Smooth muscle cell (in vitro differentiated cells): ENCODE results near the gene NKAPD1. TPM values are rescaled to one million over a fixed set of nuclear protein-coding genes. Genes with fewer than 3 reads are reported as not detected.

Experiments used
- DNase-seq: peaks from one replicate; lab custom pipeline; 2025; ENCODE audit not compliant: unreplicated experiment; lab: John Stamatoyannopoulos, UW
- H2AFZ ChIP-seq: fragments of 200-600 bp; sonication (generic); 2 replicates; pipeline ENCODE4 v1.6.0; 2016; ENCODE audit warnings: antibody characterized with exemption, low read depth, mild to moderate bottlenecking
- H3F3A ChIP-seq: fragments of 200-600 bp; sonication (generic); 2 replicates; pipeline ENCODE4 v1.6.0; 2017; ENCODE audit warnings: antibody characterized with exemption, low read depth
- H3K27ac ChIP-seq: fragments of 200-600 bp; sonication (generic); 2 replicates; pipeline ENCODE4 v1.5.1; 2016; ENCODE audit warnings: low read depth, mild to moderate bottlenecking
- H3K27me3 ChIP-seq: fragments of 200-600 bp; sonication (generic); 2 replicates; pipeline ENCODE4 v1.6.1; 2016; ENCODE audit warnings: low read depth, mild to moderate bottlenecking
- H3K36me3 ChIP-seq: fragments of 200-600 bp; sonication (generic); 2 replicates; pipeline ENCODE4 v1.5.1; 2016; ENCODE audit warnings: low read depth
- H3K4me1 ChIP-seq: fragments of 200-600 bp; sonication (generic); 2 replicates; pipeline ENCODE4 v1.5.1; 2016; ENCODE audit warnings: low read depth
- H3K4me2 ChIP-seq: fragments of 200-600 bp; sonication (generic); 2 replicates; pipeline ENCODE4 v1.6.0; 2016; ENCODE audit warnings: mild to moderate bottlenecking
- H3K4me3 ChIP-seq: fragments of 200-600 bp; sonication (generic); 2 replicates; pipeline ENCODE4 v1.5.1; 2016; ENCODE audit warnings: mild to moderate bottlenecking
- H3K79me2 ChIP-seq: fragments of 200-600 bp; sonication (generic); 2 replicates; pipeline ENCODE4 v1.6.0; 2016; ENCODE audit warnings: low read depth, mild to moderate bottlenecking
- H3K9ac ChIP-seq: fragments of 200-600 bp; sonication (generic); 2 replicates; pipeline ENCODE4 v1.6.0; 2016; ENCODE audit warnings: low read depth
- H3K9me3 ChIP-seq: fragments of 200-600 bp; sonication (generic); replicated peaks from 2 replicates; pipeline ENCODE4 v1.5.1; 2016; ENCODE audit warnings: low read depth
- H4K20me1 ChIP-seq: fragments of 200-600 bp; sonication (generic); 2 replicates; pipeline ENCODE4 v1.6.0; 2016; ENCODE audit warnings: low read depth
- WGBS: methylation state at CpG from one replicate; pipeline ENCODE4 v1.1.7; 2016; ENCODE audit warnings: low lambda C conversion rate; 5-methylcytosine and 5-hydroxymethylcytosine counted together
- polyA plus RNA-seq: library from polyadenylated mRNA; unstranded; fragments of >200 nt; fragmentation: Nextera tagmentation; extraction: Ambion mirVana; gene quantifications from 2 replicates; pipeline ENCODE4 v1.2.1, GENCODE V29; 2016
- total RNA-seq: library from RNA; depleted of rRNA; stranded (reverse); fragments of >200 nt; gene quantifications from 2 replicates; pipeline ENCODE4 v1.2.3, GENCODE V29; 2014
- TF ChIP-seq, protein P1 (sequence below): fragments of 200-600 bp; sonication (generic); IDR thresholded peaks from 2 replicates; pipeline ENCODE4 v1.5.1; 2017; ENCODE audit warnings: borderline replicate concordance, mild to moderate bottlenecking, antibody characterized with exemption; ENCODE audit not compliant: insufficient read depth, poor library complexity, severe bottlenecking

Gene NKAPD1
- total and polyA plus RNA-seq, 2 experiments from 2014 or later, result 16.2 to 19.9 TPM

DNA sequence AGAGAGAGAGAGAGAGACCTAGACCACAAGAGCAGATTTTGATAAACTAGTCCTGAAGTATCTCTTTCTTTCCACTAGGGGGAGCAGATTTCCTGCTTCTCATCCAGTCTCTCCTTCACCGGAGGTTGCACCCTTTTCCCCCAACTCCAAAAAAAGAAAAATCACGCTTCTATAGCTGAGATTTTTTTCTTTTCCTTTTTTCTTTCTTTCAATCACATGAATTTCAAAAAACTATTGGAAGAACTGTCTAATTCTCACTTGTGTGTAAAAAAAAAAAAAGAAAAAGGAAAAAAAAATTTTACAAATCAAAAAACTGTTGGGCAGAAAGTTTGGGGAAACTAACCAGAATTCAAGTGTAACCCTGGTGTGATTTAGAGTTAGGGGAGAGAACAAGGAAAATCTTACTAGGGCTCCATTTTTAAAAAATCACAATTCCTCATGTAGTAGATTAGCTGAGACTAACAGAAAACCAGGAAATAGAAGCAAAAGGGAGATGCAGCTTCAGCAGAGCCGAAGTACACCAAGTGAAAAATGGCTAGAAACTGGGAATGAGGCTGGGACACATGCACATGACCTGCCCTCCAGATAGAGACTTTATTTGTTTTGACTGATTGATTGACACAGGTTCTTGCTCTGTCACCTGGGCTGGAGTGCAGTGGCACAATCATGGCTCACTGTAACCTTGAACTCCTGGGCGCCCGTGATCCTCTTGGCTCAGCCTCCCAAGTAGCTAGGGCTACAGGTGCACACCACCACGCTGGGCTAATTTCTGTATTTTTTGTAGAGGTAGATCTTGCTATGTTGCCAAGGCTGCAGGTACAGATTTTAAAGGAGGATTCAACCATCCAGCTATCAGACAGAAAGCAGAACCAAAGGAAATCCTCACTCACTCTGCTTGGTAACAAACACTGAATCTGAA, 39.7 kb downstream of the NKAPD1 start:
- Histone ChIP-seq H3K36me3 (no peaks in the 10 kb centered on the region), H4K20me1 (no peaks in the 10 kb centered on the region), H3K27me3 (no peaks in the 10 kb centered on the region), H3F3A (no peaks in the 10 kb centered on the region), H3K27ac (no peak overlapping the region), H3K4me1 (no peaks in the 10 kb centered on the region), H3K4me2 (peak overlapping the region; percentile 62), H3K9ac (no peak overlapping the region), H3K9me3 (no peaks in the 10 kb centered on the region), H3K4me3 (peak overlapping the region; percentile 25), H2AFZ (no peak overlapping the region), H3K79me2 (no peaks in the 10 kb centered on the region)
- no peak for DNase-seq
- TF ChIP-seq, protein P1, sequence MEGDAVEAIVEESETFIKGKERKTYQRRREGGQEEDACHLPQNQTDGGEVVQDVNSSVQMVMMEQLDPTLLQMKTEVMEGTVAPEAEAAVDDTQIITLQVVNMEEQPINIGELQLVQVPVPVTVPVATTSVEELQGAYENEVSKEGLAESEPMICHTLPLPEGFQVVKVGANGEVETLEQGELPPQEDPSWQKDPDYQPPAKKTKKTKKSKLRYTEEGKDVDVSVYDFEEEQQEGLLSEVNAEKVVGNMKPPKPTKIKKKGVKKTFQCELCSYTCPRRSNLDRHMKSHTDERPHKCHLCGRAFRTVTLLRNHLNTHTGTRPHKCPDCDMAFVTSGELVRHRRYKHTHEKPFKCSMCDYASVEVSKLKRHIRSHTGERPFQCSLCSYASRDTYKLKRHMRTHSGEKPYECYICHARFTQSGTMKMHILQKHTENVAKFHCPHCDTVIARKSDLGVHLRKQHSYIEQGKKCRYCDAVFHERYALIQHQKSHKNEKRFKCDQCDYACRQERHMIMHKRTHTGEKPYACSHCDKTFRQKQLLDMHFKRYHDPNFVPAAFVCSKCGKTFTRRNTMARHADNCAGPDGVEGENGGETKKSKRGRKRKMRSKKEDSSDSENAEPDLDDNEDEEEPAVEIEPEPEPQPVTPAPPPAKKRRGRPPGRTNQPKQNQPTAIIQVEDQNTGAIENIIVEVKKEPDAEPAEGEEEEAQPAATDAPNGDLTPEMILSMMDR, result peak; percentile 79
- 70% methylated on average over 6 of the region's 6 CpGs for WGBS

DNA sequence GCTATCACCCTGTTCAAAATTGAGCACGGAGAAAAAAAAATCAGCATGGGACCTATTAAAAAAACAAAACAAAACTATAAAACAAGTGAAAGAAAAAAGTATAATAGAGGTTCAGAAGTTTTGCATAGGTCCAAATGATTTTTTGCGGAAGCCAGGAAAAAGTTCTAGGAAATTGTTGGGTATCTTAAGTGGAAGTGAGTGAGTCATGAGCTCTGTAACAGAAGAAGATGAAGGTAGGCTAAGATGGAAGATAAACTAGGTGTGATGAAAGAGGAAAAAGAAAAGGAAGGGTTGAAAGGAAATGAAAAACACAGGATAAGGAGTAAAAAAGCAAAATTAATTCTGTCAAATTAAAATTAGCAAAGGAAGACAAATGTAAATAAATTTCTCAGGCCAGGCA, 40.4 kb downstream of the NKAPD1 start:
- H3K4me3 ChIP-seq, result no peak overlapping the region
- no peaks in the 10 kb centered on the region for H3K4me1 ChIP-seq
- H2AFZ ChIP-seq, result no peak overlapping the region
- no peaks in the 10 kb centered on the region for H3K27me3 ChIP-seq
- H3K27ac ChIP-seq, result no peak overlapping the region
- no peaks in the 10 kb centered on the region for H3K79me2 ChIP-seq
- H3K4me2 ChIP-seq, result no peak overlapping the region
- H3F3A ChIP-seq, result no peaks in the 10 kb centered on the region
- H3K36me3 ChIP-seq, result no peaks in the 10 kb centered on the region
- H4K20me1 ChIP-seq, result no peaks in the 10 kb centered on the region
- no peak for DNase-seq
- 92% methylated on average over 2 of the region's 2 CpGs for WGBS
- no peaks in the 10 kb centered on the region for H3K9me3 ChIP-seq
- TF ChIP-seq, protein P1, result no peak
- no peak overlapping the region for H3K9ac ChIP-seq

DNA sequence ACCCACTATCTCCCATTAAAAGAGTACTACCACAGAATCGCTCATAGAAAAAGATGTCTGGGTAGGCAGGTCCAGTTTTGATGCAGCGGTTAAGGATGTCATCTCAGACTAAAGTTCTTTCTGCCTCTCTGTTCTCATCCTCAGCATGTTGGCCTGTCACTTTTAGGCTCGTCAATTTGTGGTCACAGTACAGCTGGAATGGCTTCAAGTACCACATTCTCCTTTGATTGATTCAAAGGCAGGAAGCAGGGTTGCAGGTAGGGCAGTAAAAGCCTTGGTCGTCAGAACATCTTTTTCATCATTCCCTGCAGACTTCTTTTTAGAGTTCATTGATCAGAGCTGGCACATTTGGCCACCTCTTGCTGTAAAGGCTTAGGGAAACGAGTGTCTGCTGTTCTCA, 41.3 kb downstream of the NKAPD1 start:
- 85% methylated on average over 5 of the region's 5 CpGs for WGBS
- H3K27me3 ChIP-seq, result no peaks in the 10 kb centered on the region
- H3K9ac ChIP-seq, result no peak overlapping the region
- no peak for DNase-seq
- no peaks in the 10 kb centered on the region for H4K20me1 ChIP-seq
- H3K4me2 ChIP-seq, result no peak overlapping the region
- H3K9me3 ChIP-seq, result no peaks in the 10 kb centered on the region
- H2AFZ ChIP-seq, result no peak overlapping the region
- H3K27ac ChIP-seq, result no peak overlapping the region
- no peaks in the 10 kb centered on the region for H3K79me2 ChIP-seq
- no peaks in the 10 kb centered on the region for H3K4me1 ChIP-seq
- no peaks in the 10 kb centered on the region for H3F3A ChIP-seq
- TF ChIP-seq, protein P1, result no peak
- H3K36me3 ChIP-seq, result no peaks in the 10 kb centered on the region
- H3K4me3 ChIP-seq, result no peak overlapping the region
